Keratinocyte (primary cell): ENCODE measurements around the gene SOX8. TPM values are rescaled to one million over a fixed set of nuclear protein-coding genes. Genes with fewer than 3 reads are reported as not detected.
A peak's percentile ranks its signal among the peaks of the same experiment; 100 is the strongest.

ENCODE experiments used
- DNase-seq: peaks from one replicate; pipeline ENCODE4 v3.0.0-alpha.2; 2011; ENCODE audit warnings: low read depth, missing footprints, low spot score
- FAIRE-seq: peaks from 2 replicates; lab custom pipeline; 2011; peaks lifted over from hg19 to GRCh38; lab: Jason Lieb, UNC
- H2AFZ ChIP-seq: 2 replicates; pipeline ENCODE4 v1.6.0; 2012; ENCODE audit warnings: low read length, control low read depth, inconsistent platforms; ENCODE audit not compliant: control insufficient read depth
- H3K27ac ChIP-seq: 2 replicates; pipeline ENCODE4 v1.5.1; 2011; ENCODE audit warnings: low read length; ENCODE audit not compliant: control insufficient read depth, insufficient read depth
- H3K27me3 ChIP-seq: 3 replicates; pipeline ENCODE4 v1.6.0; 2011; ENCODE audit warnings: low read length; ENCODE audit not compliant: control insufficient read depth, insufficient read depth; ENCODE audit errors: extremely low read depth
- H3K36me3 ChIP-seq, 2 experiments: 2 replicates in 1 of 2; 3 replicates in 1 of 2; pipeline ENCODE4 v1.5.1; 2011; ENCODE audit warnings: low read length in 2 of 2, mild to moderate bottlenecking in 1 of 2; ENCODE audit not compliant: control insufficient read depth in 2 of 2, insufficient read depth in 2 of 2; ENCODE audit errors: extremely low read depth in 1 of 2
- H3K4me1 ChIP-seq: 3 replicates; pipeline ENCODE4 v1.5.1; 2011; ENCODE audit warnings: low read length; ENCODE audit not compliant: control insufficient read depth, insufficient read depth; ENCODE audit errors: extremely low read depth
- H3K4me2 ChIP-seq: 3 replicates; pipeline ENCODE4 v1.6.0; 2011; ENCODE audit warnings: low read depth, low read length; ENCODE audit not compliant: control insufficient read depth, insufficient read depth; ENCODE audit errors: extremely low read depth
- H3K4me3 ChIP-seq, 3 experiments: fragments of 200-600 bp in 1 of 3; sonication (generic) in 1 of 3; 2 replicates in 2 of 3; 3 replicates in 1 of 3; pipeline ENCODE4 v1.5.1; 2011 to 2016; ENCODE audit warnings: low read length in 3 of 3, mild to moderate bottlenecking in 3 of 3, control low read depth in 2 of 3, inconsistent platforms in 1 of 3, low read depth in 1 of 3, mixed read lengths in 1 of 3, mixed run types in 1 of 3, moderate library complexity in 1 of 3; ENCODE audit not compliant: control insufficient read depth in 2 of 3, insufficient read depth in 2 of 3; ENCODE audit errors: extremely low read depth in 1 of 3
- H3K79me2 ChIP-seq: 2 replicates; pipeline ENCODE4 v1.6.0; 2012; ENCODE audit warnings: low read length; ENCODE audit not compliant: control insufficient read depth, insufficient read depth
- H3K9ac ChIP-seq: 3 replicates; pipeline ENCODE4 v1.6.0; 2011; ENCODE audit warnings: low read length; ENCODE audit not compliant: control insufficient read depth, insufficient read depth; ENCODE audit errors: extremely low read depth
- H3K9me1 ChIP-seq: 3 replicates; pipeline ENCODE4 v1.6.0; 2011; ENCODE audit warnings: low read length; ENCODE audit not compliant: control insufficient read depth, insufficient read depth; ENCODE audit errors: extremely low read depth
- H3K9me3 ChIP-seq: 2 replicates; pipeline ENCODE4 v1.5.1; 2012; ENCODE audit warnings: low read depth, low read length; ENCODE audit not compliant: control insufficient read depth
- H4K20me1 ChIP-seq: 3 replicates; pipeline ENCODE4 v1.6.0; 2011; ENCODE audit warnings: low read length; ENCODE audit not compliant: control insufficient read depth, insufficient read depth; ENCODE audit errors: extremely low read depth
- CTCF ChIP-seq, 3 experiments: IDR thresholded peaks in 1 of 3; conservative IDR thresholded peaks in 1 of 3; optimal IDR thresholded peaks in 1 of 3; 2 replicates in 2 of 3; 3 replicates in 1 of 3; pipeline versions ENCODE3 to v1.5.1; 2011; ENCODE audit warnings: low read length in 3 of 3, mild to moderate bottlenecking in 3 of 3, moderate library complexity in 2 of 3, control low read depth in 1 of 3, inconsistent platforms in 1 of 3; ENCODE audit not compliant: insufficient read depth in 2 of 3; ENCODE audit errors: extremely low read depth in 1 of 3
- EZH2 ChIP-seq: IDR thresholded peaks from one replicate; pipeline ENCODE4 v1.6.1; 2012; ENCODE audit warnings: inconsistent platforms, mild to moderate bottlenecking, low read length, moderate library complexity
- dilution Hi-C: fragments of 300-500 bp; cut with MboI; formaldehyde crosslinking; loops from one replicate; pipeline ENCODE4 v1.7.0; 2020; ENCODE audit warnings: low sequenced_read_pairs; ENCODE audit not compliant: extremely low pct_ligation_motif_present
- polyA plus RNA-seq, 5 experiments: library from polyadenylated mRNA; depleted of rRNA in 3 of 5; stranded (reverse) in 3 of 5; stranded (forward) in 1 of 5; unstranded in 1 of 5; fragments of >200 nt; gene quantifications; 1 replicate in 1 of 5; 2 replicates in 3 of 5; 3 replicates in 1 of 5; pipeline versions ENCODE4 v1.2.1 to v1.2.3, GENCODE V29; 2011 to 2012; ENCODE audit warnings: missing spikeins in 2 of 5, low read depth in 1 of 5, low replicate concordance in 1 of 5

Gene SOX8
- polyA plus RNA-seq, 1 donor (not counting 4 experiments of a cell fraction or from before 2014, with no cell fraction given) = 0.03 TPM

DNA sequence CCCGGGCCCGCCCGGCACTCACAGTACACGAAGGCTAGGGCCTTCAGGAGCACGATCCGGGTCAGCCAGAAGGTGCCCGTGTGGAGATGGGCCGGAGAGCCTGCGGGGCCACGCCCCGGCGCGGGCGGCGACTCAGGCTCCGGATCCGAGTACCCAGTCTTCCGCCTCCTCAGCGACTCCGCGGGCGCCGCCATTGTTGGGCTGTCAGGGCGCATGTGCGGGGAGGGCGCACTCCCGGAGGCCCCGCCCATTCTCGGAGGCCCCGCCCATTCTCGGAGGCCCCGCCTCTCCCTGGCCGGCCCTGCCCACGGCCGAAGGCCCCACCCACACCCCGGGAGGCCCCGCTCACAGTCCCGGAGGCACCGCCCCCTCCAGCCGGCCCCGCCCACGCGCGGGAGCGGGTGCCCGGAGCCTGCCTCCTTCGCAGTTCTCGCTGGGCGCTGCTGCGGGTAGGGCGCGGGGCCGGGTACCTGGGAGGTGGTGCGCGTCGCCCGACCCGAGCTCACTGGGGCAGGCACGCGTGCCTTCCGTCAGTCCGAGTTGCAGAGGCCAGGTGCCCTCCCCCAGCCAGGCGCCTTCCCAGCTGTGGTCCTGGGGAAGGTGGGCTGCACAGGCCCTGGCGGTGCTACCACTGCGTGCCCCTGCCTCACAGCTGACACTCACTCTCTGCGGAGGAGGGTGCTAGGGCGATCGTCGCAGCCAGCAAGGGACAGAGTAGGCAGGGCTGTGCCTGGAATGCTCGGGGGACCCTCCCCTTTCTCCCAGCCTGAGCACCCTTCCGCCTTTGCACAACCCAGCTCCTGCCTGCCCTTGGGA, 10.6 kb upstream of the SOX8 start, which contains the start of gene LMF1:
LMF1 (minus strand) TSS at position 219 of the 816 bp plus-strand sequence; CDS start at position 215, 4 bp downstream.
- no peak for TF ChIP-seq EZH2
- no peak for TF ChIP-seq CTCF (optimal IDR thresholded peaks at IDR 0.05 in 1 of 3, IDR thresholded peaks at IDR 0.05 in 1 of 3, conservative IDR thresholded peaks at IDR 0.05 in 1 of 3; ENCODE audit: extremely low read depth in 1 of 3, insufficient read depth in 2 of 3, low read length in 3 of 3)
- H3K4me2 ChIP-seq = peak within 1 kb of the TSS; percentile 71
- H3K4me3 ChIP-seq = peak within 1 kb of the TSS; percentile 65 to 79 (median 75)
- peaks cover 16% of the 10 kb centered on the region for H3K9me3 ChIP-seq
- H3K27ac ChIP-seq = peak within 1 kb of the TSS; percentile 47
- FAIRE-seq (no peak), DNase-seq (peak; percentile 36)
- peaks cover 4% of the 10 kb centered on the region for H3K27me3 ChIP-seq
- H2AFZ ChIP-seq = peak within 1 kb of the TSS; percentile 89
- dilution Hi-C loops = no loop called here
- H3K9me1 ChIP-seq = no peaks in the 10 kb centered on the region
- H3K4me1 ChIP-seq = peaks cover 4% of the 10 kb centered on the region
- peak within 1 kb of the TSS; percentile 76 for H3K9ac ChIP-seq
- H3K36me3 ChIP-seq = no peaks in the 10 kb centered on the region
- no peaks in the 10 kb centered on the region for H3K79me2 ChIP-seq
- no peaks in the 10 kb centered on the region for H4K20me1 ChIP-seq

GRCh38 chr16:971582-971905, 10.0 kb upstream of the SOX8 start:
- H3K4me2 ChIP-seq = no peak overlapping the region
- no peak for TF ChIP-seq CTCF (optimal IDR thresholded peaks at IDR 0.05 in 1 of 3, IDR thresholded peaks at IDR 0.05 in 1 of 3, conservative IDR thresholded peaks at IDR 0.05 in 1 of 3; ENCODE audit: extremely low read depth in 1 of 3, insufficient read depth in 2 of 3, low read length in 3 of 3)
- TF ChIP-seq EZH2 = no peak
- no peak overlapping the region for H2AFZ ChIP-seq

More at GRCh38 chr16:971582-971905, 10.0 kb upstream of the SOX8 start:
- peaks cover 4% of the 10 kb centered on the region for H3K4me1 ChIP-seq
- FAIRE-seq (no peak), DNase-seq (no peak)
- peaks cover 4% of the 10 kb centered on the region for H3K27me3 ChIP-seq
- dilution Hi-C loops = no loop called here
- no peaks in the 10 kb centered on the region for H3K36me3 ChIP-seq
- H3K27ac ChIP-seq = no peak overlapping the region
- H3K79me2 ChIP-seq = no peaks in the 10 kb centered on the region
- H3K4me3 ChIP-seq = no peak overlapping the region
- no peaks in the 10 kb centered on the region for H4K20me1 ChIP-seq
- H3K9me3 ChIP-seq = peaks cover 12% of the 10 kb centered on the region
- no peak overlapping the region for H3K9ac ChIP-seq
- H3K9me1 ChIP-seq = no peaks in the 10 kb centered on the region
